Mammary microvascular endothelial cell (primary cell): Measurements from ENCODE around the gene TMEM201. TPM values are rescaled to one million over a fixed set of nuclear protein-coding genes. Genes with fewer than 3 reads are reported as not detected.

ENCODE experiments used
- total RNA-seq: library from RNA; depleted of rRNA; stranded (reverse); fragments of >200 nt; gene quantifications from 2 replicates; pipeline ENCODE4 v1.2.3, GENCODE V29; 2015

The TMEM201 gene, protein sequence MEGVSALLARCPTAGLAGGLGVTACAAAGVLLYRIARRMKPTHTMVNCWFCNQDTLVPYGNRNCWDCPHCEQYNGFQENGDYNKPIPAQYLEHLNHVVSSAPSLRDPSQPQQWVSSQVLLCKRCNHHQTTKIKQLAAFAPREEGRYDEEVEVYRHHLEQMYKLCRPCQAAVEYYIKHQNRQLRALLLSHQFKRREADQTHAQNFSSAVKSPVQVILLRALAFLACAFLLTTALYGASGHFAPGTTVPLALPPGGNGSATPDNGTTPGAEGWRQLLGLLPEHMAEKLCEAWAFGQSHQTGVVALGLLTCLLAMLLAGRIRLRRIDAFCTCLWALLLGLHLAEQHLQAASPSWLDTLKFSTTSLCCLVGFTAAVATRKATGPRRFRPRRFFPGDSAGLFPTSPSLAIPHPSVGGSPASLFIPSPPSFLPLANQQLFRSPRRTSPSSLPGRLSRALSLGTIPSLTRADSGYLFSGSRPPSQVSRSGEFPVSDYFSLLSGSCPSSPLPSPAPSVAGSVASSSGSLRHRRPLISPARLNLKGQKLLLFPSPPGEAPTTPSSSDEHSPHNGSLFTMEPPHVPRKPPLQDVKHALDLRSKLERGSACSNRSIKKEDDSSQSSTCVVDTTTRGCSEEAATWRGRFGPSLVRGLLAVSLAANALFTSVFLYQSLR
- total RNA-seq = 12.2 and 14.7 TPM in 2 replicates

GRCh38 chr1:9588551-9589143 lies at the start of gene TMEM201:
Gene TMEM201, plus strand, starts transcription at chr1:9588911. Its CDS starts 20 bp downstream, at chr1:9588931.

GRCh38 chr1:9539165-9539828 lies 49.4 kb upstream of the TMEM201 start, which contains the start of gene SLC25A33:
Gene SLC25A33, plus strand, starts transcription at chr1:9539465. Its CDS starts 227 bp downstream, at chr1:9539692.

DNA sequence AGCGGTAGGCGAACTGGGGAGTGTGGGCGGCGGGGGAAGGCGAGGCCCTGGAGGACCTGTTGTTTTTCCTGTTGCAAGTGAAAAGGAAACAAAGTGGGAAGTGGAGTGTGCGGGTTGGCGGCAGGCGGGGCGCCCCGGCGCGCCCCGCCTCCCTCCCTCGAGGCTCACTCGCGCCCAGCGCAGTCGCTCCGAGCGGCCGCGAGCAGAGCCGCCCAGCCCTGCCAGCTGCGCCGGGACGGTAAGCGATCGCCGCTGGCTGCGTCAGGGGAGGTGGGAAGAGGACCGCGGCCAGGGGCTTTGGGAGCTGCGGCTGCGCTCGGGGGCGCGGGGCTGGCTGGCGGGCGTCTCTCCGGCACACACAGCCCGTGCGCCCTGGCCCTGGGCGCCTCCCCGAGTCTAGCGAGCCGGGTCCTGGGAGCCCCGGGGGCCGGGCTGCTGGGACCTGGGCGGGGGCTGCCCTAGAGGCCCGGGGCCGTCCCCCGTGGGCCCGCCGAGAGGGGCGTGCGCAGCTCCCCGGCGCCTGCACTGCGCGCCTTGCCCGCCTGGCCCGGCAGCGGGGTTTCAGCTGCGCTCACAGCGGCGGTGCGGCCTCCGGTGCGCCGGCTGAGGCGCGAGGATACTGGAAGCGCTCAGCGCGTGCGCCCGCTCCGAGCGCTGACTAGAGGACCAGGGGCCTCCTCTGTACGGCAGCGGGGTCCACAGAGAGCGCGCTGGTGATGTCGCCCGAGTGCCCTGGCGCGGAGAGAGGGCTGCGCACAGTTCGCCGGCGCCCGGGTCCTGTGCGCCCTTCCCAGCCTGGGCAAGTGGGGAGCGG lies 63.1 kb downstream of the TMEM201 start, which contains the start of gene PIK3CD:
PIK3CD (plus strand) TSS at position 167 of the 814 bp plus-strand sequence. CDS start 58,725 bp downstream, outside the sequence.

Other genes with a start within 250 kb of the TMEM201 start
- gene SLC25A33, start 49.4 kb upstream of the TMEM201 start, total RNA-seq = 5.7 and 6.9 TPM in 2 replicates
- 7.3 and 8.9 TPM in 2 replicates for gene PIK3CD, start 62.8 kb downstream of the TMEM201 start, total RNA-seq
- 65.7 and 66.3 TPM in 2 replicates for gene CLSTN1, start 235.1 kb downstream of the TMEM201 start, total RNA-seq